GM21423 (cell line): Measurements from ENCODE around the gene DNAH3.

Experiments used
- ATAC-seq: cut with Tn5 transposase; IDR thresholded peaks from one replicate; pipeline ENCODE4 v1.9.1; 2021; ENCODE audit warnings: mild to moderate bottlenecking, moderate library complexity; ENCODE audit not compliant: unreplicated experiment

The DNAH3 gene

DNA sequence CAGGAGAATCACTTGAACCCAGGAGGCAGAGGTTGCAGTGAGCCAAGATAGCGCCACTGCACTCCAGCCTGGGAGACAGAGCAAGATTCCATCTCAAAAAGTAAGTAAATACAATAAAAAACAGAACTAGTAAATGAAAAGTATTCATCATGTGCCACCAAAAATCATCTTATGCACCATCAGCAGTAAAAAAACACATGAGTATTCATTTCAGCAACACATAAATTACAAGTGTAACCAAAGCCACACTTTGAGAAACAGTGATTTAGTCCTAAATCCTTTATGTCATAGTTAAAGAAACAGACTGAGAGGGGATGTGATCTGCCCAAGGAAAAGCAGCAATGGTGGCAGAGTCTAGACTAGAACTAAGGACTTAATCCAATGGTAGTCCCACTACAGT lies 263.4 kb downstream of the DNAH3 start:
- no peak for ATAC-seq

DNA sequence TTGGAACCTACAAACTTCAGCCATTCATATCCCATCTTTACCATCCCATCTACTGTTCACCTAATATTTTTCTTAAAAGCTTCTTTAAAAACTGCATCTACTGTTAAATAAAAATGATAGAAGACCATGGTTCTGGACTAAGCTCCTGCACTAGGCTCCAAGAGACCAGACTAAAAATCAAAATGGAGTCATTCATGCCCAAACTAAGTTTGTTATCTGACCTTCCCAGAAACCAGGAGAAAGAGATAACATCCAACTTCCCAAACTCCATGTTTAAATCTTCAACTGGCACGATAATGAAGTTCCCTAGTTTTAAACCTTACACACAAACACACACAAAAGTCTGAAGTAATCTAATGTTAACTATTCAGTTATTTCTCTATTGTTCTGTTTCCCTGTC lies 264.3 kb downstream of the DNAH3 start:
- no peak for ATAC-seq

DNA sequence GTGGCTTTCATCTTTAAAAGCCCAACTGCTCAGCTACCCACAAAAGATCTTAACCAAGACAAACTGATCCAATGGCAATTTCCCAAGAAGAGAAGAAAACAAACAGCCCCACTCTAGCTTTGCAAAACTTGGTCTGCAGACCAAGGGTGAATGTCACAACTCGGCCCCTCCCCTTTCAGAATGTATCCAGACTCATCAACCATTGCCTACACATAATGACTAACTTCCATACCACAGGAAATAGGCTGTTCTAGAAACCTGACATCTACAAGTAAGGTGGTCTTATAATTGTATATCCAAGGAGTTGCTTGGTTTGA lies 266.4 kb downstream of the DNAH3 start:
- ATAC-seq = no peak

DNA sequence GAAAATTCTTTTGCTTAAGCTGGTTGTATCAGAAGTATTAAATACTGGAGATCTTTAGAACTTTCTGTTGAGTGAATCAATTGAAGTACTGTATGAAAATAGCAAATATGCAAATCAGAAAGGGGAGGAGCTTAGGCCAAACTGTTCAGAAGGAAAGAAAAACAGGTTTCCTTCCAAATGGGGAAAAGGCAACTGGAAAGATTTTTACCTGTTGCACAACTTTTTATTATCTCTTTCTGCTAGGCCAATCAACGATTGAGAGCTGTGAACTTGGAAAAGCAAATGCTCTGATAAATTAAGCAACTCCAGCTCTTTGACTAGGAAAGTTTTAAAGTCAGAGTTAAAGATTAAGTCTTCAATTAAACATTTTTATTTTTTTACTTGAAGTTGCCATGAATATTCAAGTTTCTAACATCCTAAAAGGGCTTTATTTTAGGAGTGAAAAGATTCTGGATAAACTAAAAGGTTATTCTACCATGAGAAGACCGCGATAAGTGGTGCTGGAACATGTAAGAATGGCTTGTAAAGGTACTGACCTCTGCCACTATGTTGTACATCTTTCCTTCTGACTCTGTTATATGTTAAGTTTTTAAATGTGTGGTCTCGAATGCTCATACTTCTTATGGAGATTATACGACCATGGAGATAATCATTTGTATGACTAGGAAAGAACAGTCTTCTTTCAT lies 266.9 kb downstream of the DNAH3 start:
- no peak for ATAC-seq
